ENCODE data around the gene ADAMTSL1. TPM values are rescaled to one million over a fixed set of nuclear protein-coding genes. Genes with fewer than 3 reads are reported as not detected.
"Not testable (repeated sequence)": the region's sequence is repeated elsewhere in the genome, so short reads cannot be mapped to it uniquely, and the experiment has no call there.

ADAMTSL1 gene
- polyA plus RNA-seq, 1 donor = 10.6 TPM

- DNase-seq (ENCODE audit: low read depth) = no peak
Observed at GRCh38 chr9:18905883-18906629, 432.1 kb downstream of the ADAMTSL1 start.

GRCh38 chr9:18906656-18907395 lies 432.9 kb downstream of the ADAMTSL1 start:
- DNase-seq (ENCODE audit: low read depth) = no peak

GRCh38 chr9:18907927-18908625 lies 434.1 kb downstream of the ADAMTSL1 start:
- DNase-seq (ENCODE audit: low read depth) = no peak

GRCh38 chr9:18909140-18910018 lies 435.4 kb downstream of the ADAMTSL1 start:
- DNase-seq (ENCODE audit: low read depth) = no peak

GRCh38 chr9:18910435-18910834 lies 436.5 kb downstream of the ADAMTSL1 start:
- no peak for DNase-seq (ENCODE audit: low read depth)

GRCh38 chr9:18910916-18911315 lies 437.0 kb downstream of the ADAMTSL1 start:
- DNase-seq (ENCODE audit: low read depth) = no peak

- DNase-seq (ENCODE audit: low read depth) = no peak
Observed at GRCh38 chr9:18911714-18912342, 437.9 kb downstream of the ADAMTSL1 start.

GRCh38 chr9:18920141-18921084 lies 446.5 kb downstream of the ADAMTSL1 start:
- DNase-seq (ENCODE audit: low read depth) = no peak

GRCh38 chr9:18921366-18922075 lies 447.6 kb downstream of the ADAMTSL1 start:
- no peak for DNase-seq (ENCODE audit: low read depth)

- DNase-seq (ENCODE audit: low read depth) = no peak
Observed at GRCh38 chr9:18922161-18922885, 448.4 kb downstream of the ADAMTSL1 start.

- DNase-seq (ENCODE audit: low read depth) = no peak
Observed at GRCh38 chr9:18923167-18923566, 449.2 kb downstream of the ADAMTSL1 start.

GRCh38 chr9:18923671-18924430 lies 449.9 kb downstream of the ADAMTSL1 start:
- no peak for DNase-seq (ENCODE audit: low read depth)

GRCh38 chr9:18925880-18926279 lies 451.9 kb downstream of the ADAMTSL1 start:
- no peak for DNase-seq (ENCODE audit: low read depth)

- no peak for DNase-seq (ENCODE audit: low read depth)
Observed at GRCh38 chr9:18926513-18926912, 452.6 kb downstream of the ADAMTSL1 start.

GRCh38 chr9:18928711-18929110 lies 454.8 kb downstream of the ADAMTSL1 start:
- DNase-seq (ENCODE audit: low read depth) = no peak

- DNase-seq (ENCODE audit: low read depth) = not testable (repeated sequence)
Observed at GRCh38 chr9:18930611-18931010, 456.7 kb downstream of the ADAMTSL1 start.

GRCh38 chr9:18935541-18935940 lies 461.6 kb downstream of the ADAMTSL1 start:
- DNase-seq (ENCODE audit: low read depth) = no peak
